ENCODE data around the gene PCK1. TPM values are rescaled to one million over a fixed set of nuclear protein-coding genes. Genes with fewer than 3 reads are reported as not detected.

PCK1 gene
- total and polyA plus RNA-seq, 2 donors from 2014 or later = 29.7 to 551 TPM

DNA sequence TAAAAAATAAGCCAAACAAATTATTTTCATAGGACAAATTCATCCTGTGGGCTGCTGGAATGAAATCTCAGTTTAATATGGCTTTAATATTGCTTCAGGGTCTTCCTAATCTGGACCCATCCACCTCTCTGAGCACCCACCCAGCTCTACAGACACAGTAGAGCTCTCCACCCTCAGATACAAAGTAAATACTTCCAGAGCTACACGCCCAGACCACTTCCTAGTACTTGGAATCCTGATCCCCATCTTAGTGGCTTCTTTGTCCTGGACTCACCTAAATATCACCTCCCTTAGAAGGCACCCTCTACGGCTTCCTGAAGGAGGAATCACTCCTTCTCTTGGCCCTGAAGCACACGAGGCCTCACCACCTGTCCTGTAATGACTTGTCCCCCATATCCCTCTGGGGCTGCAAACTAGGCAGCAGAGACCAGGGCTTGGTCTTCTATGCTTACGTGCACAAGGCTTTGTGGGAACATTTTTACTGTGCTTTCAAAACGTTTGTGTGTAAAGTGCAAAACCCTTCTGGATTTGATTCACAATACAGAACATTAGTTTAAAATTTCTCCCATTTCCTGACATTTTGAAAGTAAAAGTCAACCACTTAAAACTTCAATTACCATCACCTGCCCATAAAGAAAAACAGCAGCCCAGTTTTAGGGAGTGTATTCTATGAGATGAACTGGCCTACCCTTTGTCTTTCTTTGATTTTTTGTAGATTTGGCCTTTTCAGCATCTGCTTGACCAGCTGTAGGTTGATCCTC lies 38.4 kb upstream of the PCK1 start:
- TF ChIP-seq, protein P1, sequence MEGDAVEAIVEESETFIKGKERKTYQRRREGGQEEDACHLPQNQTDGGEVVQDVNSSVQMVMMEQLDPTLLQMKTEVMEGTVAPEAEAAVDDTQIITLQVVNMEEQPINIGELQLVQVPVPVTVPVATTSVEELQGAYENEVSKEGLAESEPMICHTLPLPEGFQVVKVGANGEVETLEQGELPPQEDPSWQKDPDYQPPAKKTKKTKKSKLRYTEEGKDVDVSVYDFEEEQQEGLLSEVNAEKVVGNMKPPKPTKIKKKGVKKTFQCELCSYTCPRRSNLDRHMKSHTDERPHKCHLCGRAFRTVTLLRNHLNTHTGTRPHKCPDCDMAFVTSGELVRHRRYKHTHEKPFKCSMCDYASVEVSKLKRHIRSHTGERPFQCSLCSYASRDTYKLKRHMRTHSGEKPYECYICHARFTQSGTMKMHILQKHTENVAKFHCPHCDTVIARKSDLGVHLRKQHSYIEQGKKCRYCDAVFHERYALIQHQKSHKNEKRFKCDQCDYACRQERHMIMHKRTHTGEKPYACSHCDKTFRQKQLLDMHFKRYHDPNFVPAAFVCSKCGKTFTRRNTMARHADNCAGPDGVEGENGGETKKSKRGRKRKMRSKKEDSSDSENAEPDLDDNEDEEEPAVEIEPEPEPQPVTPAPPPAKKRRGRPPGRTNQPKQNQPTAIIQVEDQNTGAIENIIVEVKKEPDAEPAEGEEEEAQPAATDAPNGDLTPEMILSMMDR (IDR thresholded peaks at IDR 0.05; ENCODE audit: borderline replicate concordance, extremely low read depth, insufficient read depth) = no peak
- H3K36me3 ChIP-seq (ENCODE audit: control insufficient read depth in 2 of 3, insufficient read depth in 3 of 3, low read length in 3 of 3) = no peaks in the 10 kb centered on the region
- intact Hi-C loops (cut with DNase I) = no loop called here
- no peak overlapping the region for H3K4me3 ChIP-seq (ENCODE audit: low read length in 3 of 3)
- DNase-seq (no peak), FAIRE-seq (no peak)
- peaks cover 0 to 1% (median 0%) of the 10 kb centered on the region in 3 donors for H3K4me1 ChIP-seq (ENCODE audit: control insufficient read depth in 2 of 3, insufficient read depth in 2 of 3, low read depth in 1 of 3, low read length in 3 of 3)
- H3K27ac ChIP-seq (ENCODE audit: low read depth in 2 of 2, low read length in 2 of 2) = no peak overlapping the region
- no peaks in the 10 kb centered on the region for H3K9me3 ChIP-seq (ENCODE audit: control insufficient read depth in 2 of 3, insufficient read depth in 1 of 3, low read length in 3 of 3)
- H3K27me3 ChIP-seq (ENCODE audit: control insufficient read depth, insufficient read depth, low read length) = no peaks in the 10 kb centered on the region
- H3K9ac ChIP-seq (ENCODE audit: low read length in 3 of 3) = no peak overlapping the region

DNA sequence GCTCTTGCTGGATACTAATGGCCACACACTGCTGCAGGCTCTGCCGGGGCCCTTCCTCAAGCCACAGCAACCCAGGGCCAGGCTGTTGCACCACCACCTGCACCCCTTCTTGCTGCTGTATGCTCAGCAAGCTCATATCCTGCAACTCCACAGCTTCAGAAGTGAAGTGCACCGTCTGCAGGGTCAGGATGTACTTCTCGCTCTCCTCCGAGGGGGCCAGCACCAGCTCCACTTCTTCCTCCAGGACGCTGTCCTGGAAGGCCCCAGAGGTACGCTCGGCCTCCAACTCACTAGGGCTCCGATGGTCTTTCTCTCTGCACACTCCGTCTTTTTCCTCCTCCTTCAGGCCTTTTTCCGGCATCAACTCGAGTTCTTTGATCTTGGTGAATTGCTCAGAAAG lies 37.1 kb upstream of the PCK1 start:
- FAIRE-seq = no peak

DNA sequence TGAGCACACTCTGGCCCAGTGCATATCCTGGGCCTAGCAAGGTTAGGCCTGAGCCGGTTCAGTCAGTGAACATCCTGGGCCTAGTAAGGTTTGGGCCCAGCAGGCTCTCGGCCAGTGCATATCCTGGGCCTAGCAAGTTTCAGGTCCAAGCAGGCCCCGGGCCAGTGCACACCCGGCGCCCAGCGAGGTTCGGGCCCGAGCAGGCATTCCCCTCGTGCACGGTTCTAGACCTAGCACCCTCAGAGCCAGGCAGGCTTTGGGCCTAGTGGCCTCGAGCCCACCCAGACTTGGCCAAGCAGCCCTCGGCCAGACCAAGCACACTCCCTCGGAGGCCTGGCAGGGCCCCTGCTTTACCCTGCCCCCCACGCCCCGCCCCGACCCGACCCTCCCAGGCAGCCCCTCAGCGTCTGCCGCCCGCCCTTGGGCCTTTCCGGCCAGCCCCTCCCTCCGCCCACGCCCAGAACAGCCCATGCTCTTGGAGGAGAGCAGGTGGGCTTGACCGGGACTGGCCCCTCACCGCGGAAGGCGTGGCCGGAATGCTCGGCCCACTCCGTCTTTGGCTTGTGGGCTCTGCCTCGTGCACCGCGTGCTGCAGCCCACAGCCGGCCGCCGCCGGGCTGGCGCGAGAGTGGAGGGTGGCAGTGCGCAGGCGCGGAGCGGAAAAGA lies 36.3 kb upstream of the PCK1 start, which contains the start of gene CTCFL:
Gene CTCFL (minus strand): TSS at position 630 of the 666 bp plus-strand sequence. CDS start 935 bp downstream, outside the sequence.
- TF ChIP-seq, protein P1 (IDR thresholded peaks at IDR 0.05; ENCODE audit: borderline replicate concordance, extremely low read depth, insufficient read depth) = no peak
- intact Hi-C loops (cut with DNase I) = no loop called here
- Histone ChIP-seq H3K27ac (ENCODE audit: low read depth in 2 of 2, low read length in 2 of 2) (no peak within 1 kb of the TSS), H3K9me3 (ENCODE audit: control insufficient read depth in 2 of 3, insufficient read depth in 1 of 3, low read length in 3 of 3) (no peaks in the 10 kb centered on the region), H3K36me3 (ENCODE audit: control insufficient read depth in 2 of 3, insufficient read depth in 3 of 3, low read length in 3 of 3) (no peaks in the 10 kb centered on the region), H3K4me3 (ENCODE audit: low read length in 3 of 3) (no peak within 1 kb of the TSS), H3K27me3 (ENCODE audit: control insufficient read depth, insufficient read depth, low read length) (no peaks in the 10 kb centered on the region), H3K4me1 (ENCODE audit: control insufficient read depth in 2 of 3, insufficient read depth in 2 of 3, low read depth in 1 of 3, low read length in 3 of 3) (peaks cover 0 to 2% (median 0%) of the 10 kb centered on the region in 3 donors), H3K9ac (ENCODE audit: low read length in 3 of 3) (no peak within 1 kb of the TSS)
- DNase-seq (peak in 1 of 5 donors; percentile 68), FAIRE-seq (no peak)

More for the DNA sequence above, 37.1 kb upstream of the PCK1 start:
- H3K27ac ChIP-seq (ENCODE audit: low read depth in 2 of 2, low read length in 2 of 2) = no peak overlapping the region
- intact Hi-C loops (cut with DNase I) = no loop called here
- H3K9me3 ChIP-seq (ENCODE audit: control insufficient read depth in 2 of 3, insufficient read depth in 1 of 3, low read length in 3 of 3) = no peaks in the 10 kb centered on the region
- H3K4me3 ChIP-seq (ENCODE audit: low read length in 3 of 3) = no peak overlapping the region
- no peaks in the 10 kb centered on the region for H3K36me3 ChIP-seq (ENCODE audit: control insufficient read depth in 2 of 3, insufficient read depth in 3 of 3, low read length in 3 of 3)
- DNase-seq = no peak
- TF ChIP-seq, protein P1 (IDR thresholded peaks at IDR 0.05; ENCODE audit: borderline replicate concordance, extremely low read depth, insufficient read depth) = no peak
- H3K27me3 ChIP-seq (ENCODE audit: control insufficient read depth, insufficient read depth, low read length) = no peaks in the 10 kb centered on the region
- peaks cover 0 to 2% (median 0%) of the 10 kb centered on the region in 3 donors for H3K4me1 ChIP-seq (ENCODE audit: control insufficient read depth in 2 of 3, insufficient read depth in 2 of 3, low read depth in 1 of 3, low read length in 3 of 3)
- H3K9ac ChIP-seq (ENCODE audit: low read length in 3 of 3) = no peak overlapping the region

Data from kidney (tissue), 14 donors.